Measurements from ENCODE around the gene ADM2.

The ADM2 gene

GRCh38 chr22:50440544-50441249 is 40.6 kb upstream of the ADM2 start:
- DNase-seq (ENCODE audit: low spot score), result no peak
- no peak for TF ChIP-seq CTCF (IDR thresholded peaks at IDR 0.05; ENCODE audit: borderline replicate concordance, control extremely low read depth, extremely low read depth, insufficient read depth, missing control alignments)
- in situ Hi-C loops (cut with MboI; ENCODE audit: low sequenced_read_pairs, unreplicated experiment), result no loop called here

- in situ Hi-C loops (cut with MboI; ENCODE audit: low sequenced_read_pairs, unreplicated experiment), result no loop called here
- no peak for TF ChIP-seq CTCF (IDR thresholded peaks at IDR 0.05; ENCODE audit: borderline replicate concordance, control extremely low read depth, extremely low read depth, insufficient read depth, missing control alignments)
- DNase-seq (ENCODE audit: low spot score), result no peak
These were observed 39.8 kb upstream of the ADM2 start for GRCh38 chr22:50441428-50441993.

GRCh38 chr22:50443197-50443596 is 38.1 kb upstream of the ADM2 start:
- TF ChIP-seq CTCF (IDR thresholded peaks at IDR 0.05; ENCODE audit: borderline replicate concordance, control extremely low read depth, extremely low read depth, insufficient read depth, missing control alignments), result no peak
- in situ Hi-C loops (cut with MboI; ENCODE audit: low sequenced_read_pairs, unreplicated experiment), result no loop called here
- DNase-seq (ENCODE audit: low spot score), result no peak

- DNase-seq (ENCODE audit: low spot score), result no peak
- in situ Hi-C loops (cut with MboI; ENCODE audit: low sequenced_read_pairs, unreplicated experiment), result no loop called here
- no peak for TF ChIP-seq CTCF (IDR thresholded peaks at IDR 0.05; ENCODE audit: borderline replicate concordance, control extremely low read depth, extremely low read depth, insufficient read depth, missing control alignments)
These were observed 37.3 kb upstream of the ADM2 start for GRCh38 chr22:50443801-50444625.

GRCh38 chr22:50444663-50445062 is 36.7 kb upstream of the ADM2 start:
- DNase-seq (ENCODE audit: low spot score), result no peak
- no peak for TF ChIP-seq CTCF (IDR thresholded peaks at IDR 0.05; ENCODE audit: borderline replicate concordance, control extremely low read depth, extremely low read depth, insufficient read depth, missing control alignments)
- in situ Hi-C loops (cut with MboI; ENCODE audit: low sequenced_read_pairs, unreplicated experiment), result no loop called here

GRCh38 chr22:50445071-50445879 is 36.1 kb upstream of the ADM2 start:
- DNase-seq (ENCODE audit: low spot score), result no peak
- in situ Hi-C loops (cut with MboI; ENCODE audit: low sequenced_read_pairs, unreplicated experiment), result no loop called here

More at GRCh38 chr22:50445071-50445879, 36.1 kb upstream of the ADM2 start:
- no peak for TF ChIP-seq CTCF (IDR thresholded peaks at IDR 0.05; ENCODE audit: borderline replicate concordance, control extremely low read depth, extremely low read depth, insufficient read depth, missing control alignments)
